KMS-11 (cell line): ENCODE data around the gene MCRS1.

Source experiments
- H2AFZ ChIP-seq: fragments of 200-600 bp; sonication (generic); 2 replicates; pipeline ENCODE4 v1.6.1; 2016; ENCODE audit warnings: antibody characterized with exemption, mixed run types, low read depth
- H3K27ac ChIP-seq: fragments of 200-600 bp; sonication (generic); 2 replicates; pipeline ENCODE4 v1.6.1; 2016; ENCODE audit warnings: mild to moderate bottlenecking, mixed run types
- H3K27me3 ChIP-seq: fragments of 200-600 bp; sonication (generic); 2 replicates; pipeline ENCODE4 v1.6.1; 2017; ENCODE audit warnings: mild to moderate bottlenecking, low read depth, mixed run types, moderate library complexity; ENCODE audit not compliant: insufficient read depth
- H3K36me3 ChIP-seq: fragments of 200-600 bp; sonication (generic); 2 replicates; pipeline ENCODE4 v1.6.1; 2017; ENCODE audit warnings: mild to moderate bottlenecking, mixed run types; ENCODE audit not compliant: insufficient read depth
- H3K4me1 ChIP-seq: fragments of 200-600 bp; sonication (generic); 2 replicates; pipeline ENCODE4 v1.6.1; 2016; ENCODE audit warnings: mild to moderate bottlenecking, low read depth, mixed run types; ENCODE audit not compliant: poor library complexity, severe bottlenecking
- H3K4me2 ChIP-seq: fragments of 200-600 bp; sonication (generic); 2 replicates; pipeline ENCODE4 v1.7.0; 2016; ENCODE audit warnings: mild to moderate bottlenecking, mixed run types
- H3K4me3 ChIP-seq: fragments of 200-600 bp; sonication (generic); IDR thresholded peaks from 2 replicates; pipeline ENCODE4 v1.6.1; 2017; ENCODE audit warnings: low read depth, low read length, mixed read lengths; ENCODE audit not compliant: insufficient read depth
- H3K79me2 ChIP-seq: fragments of 200-600 bp; sonication (generic); 2 replicates; pipeline ENCODE4 v1.6.1; 2016; ENCODE audit warnings: low read depth, mixed run types; ENCODE audit not compliant: insufficient read depth
- H3K9ac ChIP-seq: fragments of 200-600 bp; sonication (generic); 2 replicates; pipeline ENCODE4 v1.6.1; 2016; ENCODE audit warnings: mild to moderate bottlenecking, mixed run types
- H4K20me1 ChIP-seq: fragments of 200-600 bp; sonication (generic); 2 replicates; pipeline ENCODE4 v1.6.1; 2016; ENCODE audit warnings: mild to moderate bottlenecking, mixed run types; ENCODE audit not compliant: insufficient read depth
- CTCF ChIP-seq: fragments of 200-600 bp; sonication (generic); conservative IDR thresholded peaks from 2 replicates; pipeline ENCODE4 v1.6.1; 2017; ENCODE audit warnings: low read depth, mild to moderate bottlenecking, antibody characterized with exemption, low read length, moderate library complexity, mixed read lengths

MCRS1 gene

GRCh38 chr12:49538510-49539403, 29.2 kb downstream of the MCRS1 start, which contains the start of gene KCNH3:
Gene KCNH3, plus strand, starts transcription at chr12:49539030. Its CDS starts 387 bp downstream, at chr12:49539417.
- Histone ChIP-seq H3K4me1 (peaks cover 27% of the 10 kb centered on the region), H3K4me2 (peak within 1 kb of the TSS; percentile 93)

GRCh38 chr12:49537752-49538509, 30.0 kb downstream of the MCRS1 start:
- H3K4me2 ChIP-seq, result peak overlapping the region; percentile 93
- no peaks in the 10 kb centered on the region for H3K79me2 ChIP-seq
- TF ChIP-seq CTCF, result no peak
- no peak overlapping the region for H3K4me3 ChIP-seq
- peak overlapping the region; percentile 57 for H2AFZ ChIP-seq
- H3K27me3 ChIP-seq, result peaks cover 28% of the 10 kb centered on the region
- H3K9ac ChIP-seq, result no peak overlapping the region; the same call in 1 of the 2 replicates
- H4K20me1 ChIP-seq, result no peaks in the 10 kb centered on the region
- H3K27ac ChIP-seq, result no peak overlapping the region
- no peaks in the 10 kb centered on the region for H3K36me3 ChIP-seq
- H3K4me1 ChIP-seq, result peaks cover 27% of the 10 kb centered on the region

More at GRCh38 chr12:49538510-49539403, 29.2 kb downstream of the MCRS1 start, which contains the start of gene KCNH3:
- Histone ChIP-seq H3K9ac (no peak within 1 kb of the TSS; the same call in 1 of the 2 replicates), H3K27ac (no peak within 1 kb of the TSS), H3K79me2 (no peaks in the 10 kb centered on the region), H4K20me1 (no peaks in the 10 kb centered on the region), H2AFZ (peak within 1 kb of the TSS; percentile 57), H3K36me3 (no peaks in the 10 kb centered on the region), H3K4me3 (no peak within 1 kb of the TSS), H3K27me3 (peaks cover 28% of the 10 kb centered on the region)
- TF ChIP-seq CTCF, result no peak

- no peak overlapping the region for H2AFZ ChIP-seq
- H3K79me2 ChIP-seq, result no peaks in the 10 kb centered on the region
- no peak overlapping the region for H3K9ac ChIP-seq
- no peaks in the 10 kb centered on the region for H4K20me1 ChIP-seq
- peak overlapping the region; percentile 93 for H3K4me2 ChIP-seq
- no peaks in the 10 kb centered on the region for H3K36me3 ChIP-seq
- H3K27ac ChIP-seq, result no peak overlapping the region
- 0 out of 2 replicates have a peak, but pooled peaks have one; percentile 2 for TF ChIP-seq CTCF
- peaks cover 28% of the 10 kb centered on the region for H3K27me3 ChIP-seq
- H3K4me3 ChIP-seq, result no peak overlapping the region
- H3K4me1 ChIP-seq, result peaks cover 27% of the 10 kb centered on the region
Measured at GRCh38 chr12:49537231-49537751, 30.7 kb downstream of the MCRS1 start.

GRCh38 chr12:49536526-49537071, 31.3 kb downstream of the MCRS1 start:
- H3K4me2 ChIP-seq, result no peak overlapping the region
- H4K20me1 ChIP-seq, result no peaks in the 10 kb centered on the region
- H3K27me3 ChIP-seq, result peaks cover 28% of the 10 kb centered on the region
- H3K27ac ChIP-seq, result no peak overlapping the region
- H2AFZ ChIP-seq, result no peak overlapping the region
- no peak overlapping the region for H3K4me3 ChIP-seq
- H3K9ac ChIP-seq, result no peak overlapping the region
- H3K4me1 ChIP-seq, result peaks cover 27% of the 10 kb centered on the region
- no peak for TF ChIP-seq CTCF
- H3K36me3 ChIP-seq, result no peaks in the 10 kb centered on the region
- no peaks in the 10 kb centered on the region for H3K79me2 ChIP-seq
